Measurements from ENCODE around the gene THNSL1.

DNA sequence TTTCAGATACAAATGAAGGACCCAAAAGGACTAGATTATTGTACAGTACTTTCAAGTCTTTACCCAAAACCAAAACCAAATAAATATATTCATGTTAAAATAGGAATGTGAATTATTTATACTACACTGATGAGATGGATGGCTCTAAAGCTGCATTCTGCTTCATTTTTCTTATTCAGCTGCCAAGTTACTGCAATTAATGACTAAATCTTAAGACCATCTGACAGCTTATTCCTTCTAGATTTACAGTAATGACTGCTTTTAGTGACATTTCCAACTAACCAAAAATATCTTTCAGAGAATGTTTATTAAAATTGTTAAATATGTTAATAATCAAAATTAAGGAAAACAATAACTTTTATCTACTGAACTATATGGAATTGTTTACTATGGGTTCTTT is 21.3 kb upstream of the THNSL1 start:
- TF ChIP-seq EHMT2 (IDR thresholded peaks at IDR 0.05; ENCODE audit: low read depth): no peak
- TF ChIP-seq CTCF (IDR thresholded peaks at IDR 0.05): no peak
- TF ChIP-seq, protein P1, sequence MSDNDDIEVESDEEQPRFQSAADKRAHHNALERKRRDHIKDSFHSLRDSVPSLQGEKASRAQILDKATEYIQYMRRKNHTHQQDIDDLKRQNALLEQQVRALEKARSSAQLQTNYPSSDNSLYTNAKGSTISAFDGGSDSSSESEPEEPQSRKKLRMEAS (IDR thresholded peaks at IDR 0.05): no peak
- TF ChIP-seq POLR2A (IDR thresholded peaks at IDR 0.05; ENCODE audit: low read length): no peak
- TF ChIP-seq CHD4 (IDR thresholded peaks at IDR 0.05; ENCODE audit: borderline replicate concordance): no peak
- TF ChIP-seq ZFP36 (IDR thresholded peaks at IDR 0.05; ENCODE audit: borderline replicate concordance, partially characterized antibody): no peak
- TF ChIP-seq RFX5 (IDR thresholded peaks at IDR 0.05): no peak
- no peak for TF ChIP-seq POLR2AphosphoS2 (conservative IDR thresholded peaks at IDR 0.05; ENCODE audit: low read length)
